Left ventricle myocardium superior (tissue), 1 donor: ENCODE measurements around the gene THRSP. TPM values are rescaled to one million over a fixed set of nuclear protein-coding genes. Genes with fewer than 3 reads are reported as not detected.

Experiments
- total RNA-seq: library from RNA; stranded (reverse); fragmentation: NEBNext Ultra II Directional; extraction: Animal tissue kit (Norgen Biotek cat#: 25700); gene quantifications from one replicate; pipeline ENCODE4 v1.2.1, GENCODE V29; 2021
- donor health status: DM: no; HTN: yes; CAD: no; lungs with severe emphysema.

The THRSP gene
- total RNA-seq, 1 donor from 2014 or later: 1.1 TPM

Other genes with a start within 250 kb of the THRSP start
- gene RSF1, start 243.1 kb upstream of the THRSP start, total RNA-seq: 42.7 TPM
- 117 TPM for gene AAMDC, start 242.7 kb upstream of the THRSP start, total RNA-seq
- 14.5 TPM for gene INTS4, start 69.2 kb upstream of the THRSP start, total RNA-seq
- gene KCTD14, start 40.6 kb upstream of the THRSP start, total RNA-seq: 0.15 TPM
- 348 TPM for gene NDUFC2, start 16.0 kb downstream of the THRSP start, total RNA-seq
- 12.6 TPM for gene ALG8, start 75.8 kb downstream of the THRSP start, total RNA-seq
- gene KCTD21, start 124.8 kb downstream of the THRSP start, total RNA-seq: 8.5 TPM
- 4.7 TPM for gene USP35, start 125.1 kb downstream of the THRSP start, total RNA-seq